ENCODE measurements around the gene XRN1.

DNA sequence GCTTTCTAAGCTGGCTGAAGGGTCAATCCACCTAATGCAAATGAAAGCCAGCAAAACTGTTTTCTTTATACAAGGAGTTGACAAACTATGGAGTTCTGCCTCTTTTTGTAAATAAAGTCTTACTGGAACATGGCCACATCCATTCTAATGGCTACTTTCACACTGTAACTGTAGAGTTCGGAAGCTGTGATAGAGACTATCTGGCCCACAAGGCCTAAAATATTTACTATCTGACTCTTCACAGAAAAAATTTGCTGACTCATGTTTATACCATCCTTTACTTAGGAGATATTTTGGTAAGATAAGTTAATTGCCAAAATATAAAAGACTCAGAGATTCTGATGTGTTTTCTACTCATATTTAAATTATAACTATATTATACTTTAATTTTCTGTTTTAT lies 128.7 kb downstream of the XRN1 start:
- TF ChIP-seq, protein P1, sequence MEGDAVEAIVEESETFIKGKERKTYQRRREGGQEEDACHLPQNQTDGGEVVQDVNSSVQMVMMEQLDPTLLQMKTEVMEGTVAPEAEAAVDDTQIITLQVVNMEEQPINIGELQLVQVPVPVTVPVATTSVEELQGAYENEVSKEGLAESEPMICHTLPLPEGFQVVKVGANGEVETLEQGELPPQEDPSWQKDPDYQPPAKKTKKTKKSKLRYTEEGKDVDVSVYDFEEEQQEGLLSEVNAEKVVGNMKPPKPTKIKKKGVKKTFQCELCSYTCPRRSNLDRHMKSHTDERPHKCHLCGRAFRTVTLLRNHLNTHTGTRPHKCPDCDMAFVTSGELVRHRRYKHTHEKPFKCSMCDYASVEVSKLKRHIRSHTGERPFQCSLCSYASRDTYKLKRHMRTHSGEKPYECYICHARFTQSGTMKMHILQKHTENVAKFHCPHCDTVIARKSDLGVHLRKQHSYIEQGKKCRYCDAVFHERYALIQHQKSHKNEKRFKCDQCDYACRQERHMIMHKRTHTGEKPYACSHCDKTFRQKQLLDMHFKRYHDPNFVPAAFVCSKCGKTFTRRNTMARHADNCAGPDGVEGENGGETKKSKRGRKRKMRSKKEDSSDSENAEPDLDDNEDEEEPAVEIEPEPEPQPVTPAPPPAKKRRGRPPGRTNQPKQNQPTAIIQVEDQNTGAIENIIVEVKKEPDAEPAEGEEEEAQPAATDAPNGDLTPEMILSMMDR (IDR thresholded peaks at IDR 0.05; ENCODE audit: low read depth, low read length, poor library complexity, severe bottlenecking), result no peak
- no peak for TF ChIP-seq EZH2phosphoT487 (IDR thresholded peaks at IDR 0.05; ENCODE audit: borderline replicate concordance, low read length)

Data from DOHH2 (cell line).